ENCODE measurements around the gene PRKCD.

DNA sequence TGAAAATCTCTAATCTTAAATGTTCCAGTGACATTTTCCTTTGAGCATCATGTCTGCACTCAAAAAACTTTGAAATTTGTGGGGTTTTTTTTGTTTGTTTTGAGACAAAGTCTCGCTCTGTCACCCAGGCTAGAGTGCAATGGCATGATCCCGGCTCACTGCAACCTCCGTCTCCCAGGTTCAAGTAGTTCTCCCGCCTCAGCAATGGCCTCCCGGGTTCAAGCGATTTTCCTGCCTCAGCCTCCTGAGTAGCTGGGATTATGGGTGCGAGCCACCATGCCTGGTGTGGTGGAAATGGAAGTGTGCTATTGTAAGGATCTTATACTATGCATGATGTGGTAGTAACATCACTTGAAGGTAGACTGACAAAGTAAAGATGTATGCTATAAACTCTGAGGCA, 52.3 kb downstream of the PRKCD start:
- TF ChIP-seq, protein P1, sequence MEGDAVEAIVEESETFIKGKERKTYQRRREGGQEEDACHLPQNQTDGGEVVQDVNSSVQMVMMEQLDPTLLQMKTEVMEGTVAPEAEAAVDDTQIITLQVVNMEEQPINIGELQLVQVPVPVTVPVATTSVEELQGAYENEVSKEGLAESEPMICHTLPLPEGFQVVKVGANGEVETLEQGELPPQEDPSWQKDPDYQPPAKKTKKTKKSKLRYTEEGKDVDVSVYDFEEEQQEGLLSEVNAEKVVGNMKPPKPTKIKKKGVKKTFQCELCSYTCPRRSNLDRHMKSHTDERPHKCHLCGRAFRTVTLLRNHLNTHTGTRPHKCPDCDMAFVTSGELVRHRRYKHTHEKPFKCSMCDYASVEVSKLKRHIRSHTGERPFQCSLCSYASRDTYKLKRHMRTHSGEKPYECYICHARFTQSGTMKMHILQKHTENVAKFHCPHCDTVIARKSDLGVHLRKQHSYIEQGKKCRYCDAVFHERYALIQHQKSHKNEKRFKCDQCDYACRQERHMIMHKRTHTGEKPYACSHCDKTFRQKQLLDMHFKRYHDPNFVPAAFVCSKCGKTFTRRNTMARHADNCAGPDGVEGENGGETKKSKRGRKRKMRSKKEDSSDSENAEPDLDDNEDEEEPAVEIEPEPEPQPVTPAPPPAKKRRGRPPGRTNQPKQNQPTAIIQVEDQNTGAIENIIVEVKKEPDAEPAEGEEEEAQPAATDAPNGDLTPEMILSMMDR (IDR thresholded peaks at IDR 0.05) = no peak
- no peak for TF ChIP-seq POLR2A (IDR thresholded peaks at IDR 0.05)
